SK-N-SH treated with all-trans-retinoic acid at 6 μM for 48 hours (cell line): Measurements from ENCODE around the gene RXRG.

Experiments
- ATAC-seq: fragments of 200-7000 bp; cut with Tn5 transposase; 3 replicates; pipeline ENCODE4 v1.9.1; 2020; ENCODE audit warnings: mild to moderate bottlenecking, moderate library complexity
- ARNTL ChIP-seq: fragments of 450-650 bp; formaldehyde crosslinking; IDR thresholded peaks from 2 replicates; pipeline ENCODE4 v1.5.0; 2020; ENCODE audit warnings: low read depth, mild to moderate bottlenecking, moderate library complexity, borderline replicate concordance
- BACH2 ChIP-seq: fragments of 250-450 bp; sonication (Bioruptor Pico); IDR thresholded peaks from 2 replicates; pipeline ENCODE4 v1.9.0; 2021; ENCODE audit warnings: mild to moderate bottlenecking, borderline replicate concordance
- CREB5 ChIP-seq: fragments of 250-450 bp; sonication (Bioruptor Pico); IDR thresholded peaks from 2 replicates; pipeline ENCODE4 v1.5.1; 2020; ENCODE audit warnings: low read depth, mild to moderate bottlenecking, moderate library complexity
- CSDC2 ChIP-seq: fragments of 250-450 bp; sonication (Bioruptor Pico); IDR thresholded peaks from 2 replicates; pipeline ENCODE4 v1.5.0; 2020; ENCODE audit warnings: mild to moderate bottlenecking, moderate library complexity
- ESRRG ChIP-seq: fragments of 250-450 bp; sonication (Bioruptor Pico); IDR thresholded peaks from 2 replicates; pipeline ENCODE4 v1.6.1; 2021; ENCODE audit warnings: mild to moderate bottlenecking
- GLIS3 ChIP-seq: fragments of 250-450 bp; sonication (Bioruptor Pico); IDR thresholded peaks from 2 replicates; pipeline ENCODE4 v1.5.0; 2020; ENCODE audit warnings: mild to moderate bottlenecking, moderate library complexity
- ISL1 ChIP-seq: fragments of 250-450 bp; sonication (Bioruptor Pico); IDR thresholded peaks from 2 replicates; pipeline ENCODE4 v2.1.2; 2022; ENCODE audit warnings: mild to moderate bottlenecking, moderate library complexity
- OSR1 ChIP-seq: fragments of 250-450 bp; sonication (Bioruptor Pico); IDR thresholded peaks from 2 replicates; pipeline ENCODE4 v1.8.0; 2022; ENCODE audit warnings: moderate library complexity, mild to moderate bottlenecking, inconsistent platforms
- POU6F1 ChIP-seq: fragments of 250-450 bp; sonication (Bioruptor Pico); IDR thresholded peaks from 2 replicates; pipeline ENCODE4 v1.8.0; 2021; ENCODE audit warnings: low read depth, mild to moderate bottlenecking, moderate library complexity, borderline replicate concordance
- PPARA ChIP-seq: fragments of 250-450 bp; sonication (Bioruptor Pico); IDR thresholded peaks from 2 replicates; pipeline ENCODE4 v1.5.0; 2020; ENCODE audit warnings: mild to moderate bottlenecking, borderline replicate concordance
- SNAI2 ChIP-seq: fragments of 250-450 bp; sonication (Bioruptor Pico); IDR thresholded peaks from 2 replicates; pipeline ENCODE4 v1.5.0; 2020; ENCODE audit warnings: mild to moderate bottlenecking, moderate library complexity
- TOX ChIP-seq: fragments of 250-450 bp; sonication (Bioruptor Pico); IDR thresholded peaks from 2 replicates; pipeline ENCODE4 v1.8.0; 2021; ENCODE audit warnings: mild to moderate bottlenecking, moderate library complexity, borderline replicate concordance
- ZC3H10 ChIP-seq: fragments of 250-450 bp; sonication (Bioruptor Pico); IDR thresholded peaks from 2 replicates; pipeline ENCODE4 v1.5.1; 2021; ENCODE audit warnings: mild to moderate bottlenecking, moderate library complexity
- ZFP3 ChIP-seq: fragments of 250-450 bp; sonication (Bioruptor Pico); IDR thresholded peaks from 2 replicates; pipeline ENCODE4 v1.5.0; 2020; ENCODE audit warnings: mild to moderate bottlenecking, moderate library complexity
- ZFP30 ChIP-seq: fragments of 450-650 bp; formaldehyde crosslinking; IDR thresholded peaks from 2 replicates; pipeline ENCODE4 v1.5.0; 2022; ENCODE audit warnings: mild to moderate bottlenecking, moderate library complexity
- ZNF565 ChIP-seq: fragments of 450-650 bp; formaldehyde crosslinking; conservative IDR thresholded peaks from 2 replicates; pipeline ENCODE4 v1.5.0; 2020; ENCODE audit warnings: low read depth, mild to moderate bottlenecking, moderate library complexity
- ZNF70 ChIP-seq: fragments of 450-650 bp; formaldehyde crosslinking; IDR thresholded peaks from 2 replicates; pipeline ENCODE4 v1.5.0; 2020; ENCODE audit warnings: mild to moderate bottlenecking, moderate library complexity
- ZNF8 ChIP-seq: fragments of 450-650 bp; formaldehyde crosslinking; IDR thresholded peaks from 2 replicates; pipeline ENCODE4 v1.5.0; 2020; ENCODE audit warnings: mild to moderate bottlenecking, moderate library complexity
- TF ChIP-seq, protein P1 (sequence below): fragments of 250-450 bp; sonication (Bioruptor Pico); IDR thresholded peaks from 2 replicates; pipeline ENCODE4 v1.8.0; 2020; ENCODE audit warnings: mild to moderate bottlenecking, moderate library complexity, borderline replicate concordance
- TF ChIP-seq, protein P2 (sequence below): fragments of 250-450 bp; sonication (Bioruptor Pico); IDR thresholded peaks from 2 replicates; pipeline ENCODE4 v1.5.0; 2020; ENCODE audit warnings: mild to moderate bottlenecking, moderate library complexity

Gene RXRG

GRCh38 chr1:165436994-165437393 lies 7.9 kb downstream of the RXRG start:
- TF ChIP-seq BACH2 (CRISPR knock-in tag): no peak
- no peak for TF ChIP-seq GLIS3 (CRISPR knock-in tag)
- TF ChIP-seq ZC3H10 (CRISPR knock-in tag): no peak
- no peak for TF ChIP-seq ZFP3
- TF ChIP-seq, protein P1, sequence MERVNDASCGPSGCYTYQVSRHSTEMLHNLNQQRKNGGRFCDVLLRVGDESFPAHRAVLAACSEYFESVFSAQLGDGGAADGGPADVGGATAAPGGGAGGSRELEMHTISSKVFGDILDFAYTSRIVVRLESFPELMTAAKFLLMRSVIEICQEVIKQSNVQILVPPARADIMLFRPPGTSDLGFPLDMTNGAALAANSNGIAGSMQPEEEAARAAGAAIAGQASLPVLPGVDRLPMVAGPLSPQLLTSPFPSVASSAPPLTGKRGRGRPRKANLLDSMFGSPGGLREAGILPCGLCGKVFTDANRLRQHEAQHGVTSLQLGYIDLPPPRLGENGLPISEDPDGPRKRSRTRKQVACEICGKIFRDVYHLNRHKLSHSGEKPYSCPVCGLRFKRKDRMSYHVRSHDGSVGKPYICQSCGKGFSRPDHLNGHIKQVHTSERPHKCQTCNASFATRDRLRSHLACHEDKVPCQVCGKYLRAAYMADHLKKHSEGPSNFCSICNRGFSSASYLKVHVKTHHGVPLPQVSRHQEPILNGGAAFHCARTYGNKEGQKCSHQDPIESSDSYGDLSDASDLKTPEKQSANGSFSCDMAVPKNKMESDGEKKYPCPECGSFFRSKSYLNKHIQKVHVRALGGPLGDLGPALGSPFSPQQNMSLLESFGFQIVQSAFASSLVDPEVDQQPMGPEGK (CRISPR knock-in tag): no peak
- no peak for TF ChIP-seq CSDC2 (CRISPR knock-in tag)
- TF ChIP-seq CREB5 (CRISPR knock-in tag): no peak
- TF ChIP-seq PPARA (CRISPR knock-in tag): no peak
- TF ChIP-seq ARNTL: no peak
- TF ChIP-seq SNAI2 (CRISPR knock-in tag): no peak
- TF ChIP-seq ZFP30 (CRISPR knock-in tag): no peak
- TF ChIP-seq, protein P2, sequence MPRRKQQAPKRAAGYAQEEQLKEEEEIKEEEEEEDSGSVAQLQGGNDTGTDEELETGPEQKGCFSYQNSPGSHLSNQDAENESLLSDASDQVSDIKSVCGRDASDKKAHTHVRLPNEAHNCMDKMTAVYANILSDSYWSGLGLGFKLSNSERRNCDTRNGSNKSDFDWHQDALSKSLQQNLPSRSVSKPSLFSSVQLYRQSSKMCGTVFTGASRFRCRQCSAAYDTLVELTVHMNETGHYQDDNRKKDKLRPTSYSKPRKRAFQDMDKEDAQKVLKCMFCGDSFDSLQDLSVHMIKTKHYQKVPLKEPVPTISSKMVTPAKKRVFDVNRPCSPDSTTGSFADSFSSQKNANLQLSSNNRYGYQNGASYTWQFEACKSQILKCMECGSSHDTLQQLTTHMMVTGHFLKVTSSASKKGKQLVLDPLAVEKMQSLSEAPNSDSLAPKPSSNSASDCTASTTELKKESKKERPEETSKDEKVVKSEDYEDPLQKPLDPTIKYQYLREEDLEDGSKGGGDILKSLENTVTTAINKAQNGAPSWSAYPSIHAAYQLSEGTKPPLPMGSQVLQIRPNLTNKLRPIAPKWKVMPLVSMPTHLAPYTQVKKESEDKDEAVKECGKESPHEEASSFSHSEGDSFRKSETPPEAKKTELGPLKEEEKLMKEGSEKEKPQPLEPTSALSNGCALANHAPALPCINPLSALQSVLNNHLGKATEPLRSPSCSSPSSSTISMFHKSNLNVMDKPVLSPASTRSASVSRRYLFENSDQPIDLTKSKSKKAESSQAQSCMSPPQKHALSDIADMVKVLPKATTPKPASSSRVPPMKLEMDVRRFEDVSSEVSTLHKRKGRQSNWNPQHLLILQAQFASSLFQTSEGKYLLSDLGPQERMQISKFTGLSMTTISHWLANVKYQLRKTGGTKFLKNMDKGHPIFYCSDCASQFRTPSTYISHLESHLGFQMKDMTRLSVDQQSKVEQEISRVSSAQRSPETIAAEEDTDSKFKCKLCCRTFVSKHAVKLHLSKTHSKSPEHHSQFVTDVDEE (CRISPR knock-in tag): no peak
- no peak for TF ChIP-seq OSR1 (CRISPR knock-in tag)
- no peak for TF ChIP-seq ZNF70 (CRISPR knock-in tag)
- no peak for ATAC-seq

DNA sequence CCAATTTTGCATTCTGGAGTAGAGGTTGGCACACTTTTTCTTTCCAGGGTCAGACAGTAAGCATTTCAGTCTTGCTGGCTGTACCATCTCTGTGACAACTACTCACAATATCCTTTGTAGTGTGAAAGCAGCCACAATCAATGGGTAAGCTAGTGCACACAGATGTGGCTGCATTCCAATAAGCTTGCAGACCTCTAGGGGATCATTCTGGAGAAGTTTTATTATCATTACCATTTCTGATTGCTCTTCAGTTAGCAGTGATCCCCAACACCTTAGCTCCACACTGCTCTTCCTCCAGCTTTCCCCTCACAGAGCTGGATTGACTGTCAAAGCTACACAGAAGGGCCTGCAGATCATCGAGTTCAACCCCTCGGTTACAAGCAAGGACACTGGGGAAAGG lies 9.1 kb downstream of the RXRG start:
- TF ChIP-seq ISL1 (no peak), ZFP30 (CRISPR knock-in tag) (no peak)
- TF ChIP-seq, protein P2 (CRISPR knock-in tag): no peak
- TF ChIP-seq, all 23 proteins: peak for 0
- no peak for ATAC-seq

DNA sequence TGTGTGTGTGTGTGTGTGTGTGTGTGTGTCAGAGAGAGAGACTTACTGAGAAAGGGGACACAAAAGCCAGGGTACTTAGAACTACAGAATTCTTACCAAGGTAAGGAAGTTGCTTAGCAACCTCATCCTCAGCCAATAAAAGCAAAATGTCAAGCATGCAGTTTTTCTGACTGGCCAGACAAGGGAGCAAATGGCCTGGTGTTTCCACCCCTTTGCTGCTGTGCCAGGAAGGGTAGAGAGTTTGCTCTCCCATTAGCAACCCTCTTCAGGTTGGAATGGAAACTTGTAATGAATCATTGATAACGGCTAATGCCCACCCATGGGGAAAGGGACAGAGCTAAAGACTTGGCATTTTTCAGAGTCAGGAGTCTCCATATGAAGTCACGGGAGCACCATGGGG lies 10.6 kb downstream of the RXRG start:
- TF ChIP-seq ESRRG (CRISPR knock-in tag) (no peak), CREB5 (CRISPR knock-in tag) (no peak), ZFP3 (no peak), OSR1 (CRISPR knock-in tag) (no peak), CSDC2 (CRISPR knock-in tag) (no peak), ZFP30 (CRISPR knock-in tag) (no peak), BACH2 (CRISPR knock-in tag) (no peak), ZNF8 (CRISPR knock-in tag) (no peak), SNAI2 (CRISPR knock-in tag) (no peak), ZC3H10 (CRISPR knock-in tag) (no peak), POU6F1 (no peak), ZNF565 (no peak), TOX (CRISPR knock-in tag) (no peak), ISL1 (no peak), ARNTL (no peak)
- TF ChIP-seq, protein P1 (CRISPR knock-in tag): no peak
- TF ChIP-seq, protein P2 (CRISPR knock-in tag): no peak
- no peak for ATAC-seq
